Colonic mucosa (tissue), 4 donors: ENCODE data around the gene WASL. TPM values are rescaled to one million over a fixed set of nuclear protein-coding genes. Genes with fewer than 3 reads are reported as not detected.

ENCODE experiments used
- DNase-seq: peaks from one replicate; pipeline ENCODE4 v3.0.0-alpha.2; 2020
- H3K27ac ChIP-seq: fragments of 200-600 bp; one replicate; pipeline ENCODE4 v1.8.0; 2021
- H3K27me3 ChIP-seq: fragments of 200-600 bp; one replicate; pipeline ENCODE4 v1.8.0; 2021
- H3K36me3 ChIP-seq: fragments of 200-600 bp; one replicate; pipeline ENCODE4 v1.8.0; 2021
- H3K4me1 ChIP-seq: fragments of 200-600 bp; one replicate; pipeline ENCODE4 v1.8.0; 2021; ENCODE audit warnings: mild to moderate bottlenecking
- H3K4me3 ChIP-seq: fragments of 200-600 bp; one replicate; pipeline ENCODE4 v1.8.0; 2021
- H3K9ac ChIP-seq, 2 donors: one replicate each; pipeline ENCODE4 v1.7.0; 2013; ENCODE audit warnings: control low read depth in 2 of 2, low read depth in 2 of 2, low read length in 2 of 2
- H3K9me3 ChIP-seq: fragments of 200-600 bp; one replicate; pipeline ENCODE4 v1.8.0; 2021
- CTCF ChIP-seq: fragments of 200-600 bp; IDR thresholded peaks from one replicate; pipeline ENCODE4 v1.8.0; 2022; ENCODE audit warnings: antibody characterized with exemption, mild to moderate bottlenecking
- intact Hi-C: fragments of 100-400 bp; cut with DNase I; formaldehyde crosslinking; loops from one replicate; pipeline ENCODE4 v1.14.1; 2022
- total RNA-seq, 2 donors: library from RNA; stranded (reverse); fragmentation: NEBNext Ultra II Directional in 1 of 2; extraction: Animal tissue kit (Norgen Biotek cat#: 25700) in 1 of 2; gene quantifications; one replicate each; pipeline ENCODE4 v1.2.1, GENCODE V29; 2021
- donor health status: healthy.
- donor health status: DM: no; HTN: no; CAD: no.
- donor health status: DM: no; HTN: no; CAD: no.

WASL gene
- total RNA-seq, 2 donors from 2014 or later, result 54.9 to 126 TPM

GRCh38 chr7:123661765-123662164 lies 87.0 kb downstream of the WASL start:
- no peaks in the 10 kb centered on the region for H3K9me3 ChIP-seq
- DNase-seq, result no peak
- no peak for TF ChIP-seq CTCF
- H3K36me3 ChIP-seq, result no peaks in the 10 kb centered on the region
- no peak overlapping the region for H3K4me3 ChIP-seq
- H3K4me1 ChIP-seq, result no peaks in the 10 kb centered on the region
- intact Hi-C loops, result no loop called here
- no peak overlapping the region for H3K27ac ChIP-seq
- no peak overlapping the region for H3K9ac ChIP-seq
- no peaks in the 10 kb centered on the region for H3K27me3 ChIP-seq

- no peaks in the 10 kb centered on the region for H3K4me1 ChIP-seq
- intact Hi-C loops, result no loop called here
- DNase-seq, result no peak
Observed at GRCh38 chr7:123660514-123661354, 88.1 kb downstream of the WASL start.

GRCh38 chr7:123658023-123658422 lies 90.8 kb downstream of the WASL start:
- TF ChIP-seq CTCF, result no peak

More at GRCh38 chr7:123660514-123661354, 88.1 kb downstream of the WASL start:
- no peak overlapping the region for H3K27ac ChIP-seq
- H3K27me3 ChIP-seq, result no peaks in the 10 kb centered on the region
- H3K9me3 ChIP-seq, result no peaks in the 10 kb centered on the region
- no peak for TF ChIP-seq CTCF
- H3K9ac ChIP-seq, result no peak overlapping the region
- no peaks in the 10 kb centered on the region for H3K36me3 ChIP-seq
- H3K4me3 ChIP-seq, result no peak overlapping the region

GRCh38 chr7:123657304-123657685 lies 91.5 kb downstream of the WASL start:
- Histone ChIP-seq H3K4me3 (no peak overlapping the region), H3K9me3 (no peaks in the 10 kb centered on the region), H3K27ac (no peak overlapping the region), H3K36me3 (no peaks in the 10 kb centered on the region), H3K4me1 (no peaks in the 10 kb centered on the region), H3K27me3 (no peaks in the 10 kb centered on the region), H3K9ac (no peak overlapping the region)
- no peak for DNase-seq
- no peak for TF ChIP-seq CTCF
- intact Hi-C loops, result no loop called here

More at GRCh38 chr7:123658023-123658422, 90.8 kb downstream of the WASL start:
- intact Hi-C loops, result no loop called here
- Histone ChIP-seq H3K4me1 (no peaks in the 10 kb centered on the region), H3K9me3 (no peaks in the 10 kb centered on the region), H3K4me3 (no peak overlapping the region), H3K9ac (no peak overlapping the region), H3K27ac (no peak overlapping the region), H3K27me3 (no peaks in the 10 kb centered on the region), H3K36me3 (no peaks in the 10 kb centered on the region)
- DNase-seq, result no peak

GRCh38 chr7:123656544-123657303 lies 92.1 kb downstream of the WASL start:
- no peak for DNase-seq

More at GRCh38 chr7:123656544-123657303, 92.1 kb downstream of the WASL start:
- Histone ChIP-seq H3K27ac (no peak overlapping the region), H3K36me3 (no peaks in the 10 kb centered on the region), H3K9ac (no peak overlapping the region), H3K27me3 (no peaks in the 10 kb centered on the region), H3K9me3 (no peaks in the 10 kb centered on the region), H3K4me3 (no peak overlapping the region), H3K4me1 (no peaks in the 10 kb centered on the region)
- TF ChIP-seq CTCF, result no peak
- intact Hi-C loops, result no loop called here
